ENCODE results near the gene CADM1. TPM values are rescaled to one million over a fixed set of nuclear protein-coding genes. Genes with fewer than 3 reads are reported as not detected.

The CADM1 gene
- total RNA-seq, 4 donors from 2014 or later, result 89.9 to 351 (median 235) TPM

DNA sequence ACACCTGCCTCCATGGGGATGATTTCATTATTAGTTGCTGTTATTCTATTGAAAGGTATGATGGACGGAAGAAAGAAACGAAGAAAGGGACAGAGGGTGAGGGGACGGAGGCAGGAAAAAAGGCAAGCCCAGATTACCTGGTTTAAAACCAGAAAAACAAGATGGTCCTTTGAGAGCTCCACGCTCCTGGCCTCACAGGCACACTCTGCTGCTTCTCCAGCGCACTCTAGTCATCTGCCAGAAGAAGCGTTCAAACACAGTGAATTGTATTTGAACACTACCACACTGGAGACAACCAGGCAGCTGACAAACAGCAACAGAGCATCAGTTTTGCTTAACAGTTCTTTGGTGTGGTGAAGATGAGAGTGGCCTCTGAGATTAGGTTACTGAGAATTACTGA lies 216.9 kb downstream of the CADM1 start:
- Histone ChIP-seq H3K36me3 (no peaks in the 10 kb centered on the region), H3K4me3 (replicated peaks in 1 of 3) (no peak overlapping the region), H3K4me1 (peaks cover 45 to 75% of the 10 kb centered on the region in 2 donors), H3K27ac (peak overlapping the region; percentile 69 to 92 (median 82)), H3K27me3 (no peaks in the 10 kb centered on the region), H3K9me3 (no peaks in the 10 kb centered on the region)
- peak in 1 of 2 donors; percentile 34 for TF ChIP-seq POLR2A (IDR thresholded peaks at IDR 0.05)
- TF ChIP-seq, protein P1, sequence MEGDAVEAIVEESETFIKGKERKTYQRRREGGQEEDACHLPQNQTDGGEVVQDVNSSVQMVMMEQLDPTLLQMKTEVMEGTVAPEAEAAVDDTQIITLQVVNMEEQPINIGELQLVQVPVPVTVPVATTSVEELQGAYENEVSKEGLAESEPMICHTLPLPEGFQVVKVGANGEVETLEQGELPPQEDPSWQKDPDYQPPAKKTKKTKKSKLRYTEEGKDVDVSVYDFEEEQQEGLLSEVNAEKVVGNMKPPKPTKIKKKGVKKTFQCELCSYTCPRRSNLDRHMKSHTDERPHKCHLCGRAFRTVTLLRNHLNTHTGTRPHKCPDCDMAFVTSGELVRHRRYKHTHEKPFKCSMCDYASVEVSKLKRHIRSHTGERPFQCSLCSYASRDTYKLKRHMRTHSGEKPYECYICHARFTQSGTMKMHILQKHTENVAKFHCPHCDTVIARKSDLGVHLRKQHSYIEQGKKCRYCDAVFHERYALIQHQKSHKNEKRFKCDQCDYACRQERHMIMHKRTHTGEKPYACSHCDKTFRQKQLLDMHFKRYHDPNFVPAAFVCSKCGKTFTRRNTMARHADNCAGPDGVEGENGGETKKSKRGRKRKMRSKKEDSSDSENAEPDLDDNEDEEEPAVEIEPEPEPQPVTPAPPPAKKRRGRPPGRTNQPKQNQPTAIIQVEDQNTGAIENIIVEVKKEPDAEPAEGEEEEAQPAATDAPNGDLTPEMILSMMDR (IDR thresholded peaks at IDR 0.05), result no peak
- intact Hi-C loops (cut with DNase I), result no loop called here
- WGBS, 2 donors, result 69 to 71% methylated on average over 6 of the region's 6 CpGs
- DNase-seq, result peak; percentile 62 to 63

DNA sequence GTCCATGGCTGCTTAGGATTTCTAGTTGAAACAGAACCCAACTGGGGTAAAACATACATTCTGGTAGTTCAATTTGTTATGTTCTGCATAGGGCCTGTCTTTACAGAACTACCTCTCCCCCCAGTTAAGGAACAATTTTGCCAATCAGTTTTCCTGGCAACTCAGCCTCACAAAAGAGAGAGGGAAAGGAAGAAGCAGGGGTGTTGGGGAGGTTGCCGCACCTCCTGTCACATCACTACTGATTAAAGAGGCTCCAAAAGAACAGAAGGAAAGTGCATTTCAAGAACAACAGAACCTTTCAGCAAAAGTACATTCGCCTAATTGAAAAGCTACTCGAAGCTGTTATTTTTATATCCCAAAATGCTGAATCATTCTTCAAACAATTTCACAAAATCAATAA lies 217.6 kb downstream of the CADM1 start:
- WGBS, 2 donors, result 25 to 46% methylated on average over 3 of the region's 3 CpGs
- peak; percentile 18 to 45 for DNase-seq
- H3K27ac ChIP-seq, result peak overlapping the region; percentile 69 to 92 (median 82)
- no peaks in the 10 kb centered on the region for H3K36me3 ChIP-seq
- H3K9me3 ChIP-seq, result no peaks in the 10 kb centered on the region
- TF ChIP-seq, protein P1 (IDR thresholded peaks at IDR 0.05), result no peak
- peak in 1 of 2 donors; percentile 63 for TF ChIP-seq POLR2A (IDR thresholded peaks at IDR 0.05)
- peaks cover 45 to 77% of the 10 kb centered on the region in 2 donors for H3K4me1 ChIP-seq
- no peak overlapping the region for H3K4me3 ChIP-seq (replicated peaks in 1 of 3)
- intact Hi-C loops (cut with DNase I), result no loop called here
- H3K27me3 ChIP-seq, result no peaks in the 10 kb centered on the region

GRCh38 chr11:115284773-115285172 lies 219.4 kb downstream of the CADM1 start:
- intact Hi-C loops (cut with DNase I), result no loop called here
- no peaks in the 10 kb centered on the region for H3K9me3 ChIP-seq
- H3K4me3 ChIP-seq (replicated peaks in 1 of 3), result no peak overlapping the region
- H3K36me3 ChIP-seq, result no peaks in the 10 kb centered on the region
- H3K27me3 ChIP-seq, result no peaks in the 10 kb centered on the region
- H3K27ac ChIP-seq, result peak overlapping the region in 2 of 3 donors; percentile 82 to 92
- TF ChIP-seq POLR2A (IDR thresholded peaks at IDR 0.05), result no peak
- TF ChIP-seq, protein P1 (IDR thresholded peaks at IDR 0.05), result no peak
- peaks cover 50 to 72% of the 10 kb centered on the region in 2 donors for H3K4me1 ChIP-seq
- DNase-seq, result peak in 1 of 2 donors; percentile 23
- 66 to 68% methylated on average over 4 of the region's 4 CpGs for WGBS, 2 donors

GRCh38 chr11:115282923-115283322 lies 221.3 kb downstream of the CADM1 start:
- intact Hi-C loops (cut with DNase I), result no loop called here
- WGBS, 2 donors, result 93 to 95% methylated on average over 4 of the region's 4 CpGs
- H3K4me3 ChIP-seq (replicated peaks in 1 of 3), result no peak overlapping the region

GRCh38 chr11:115280775-115281174 lies 223.4 kb downstream of the CADM1 start:
- TF ChIP-seq, protein P1 (IDR thresholded peaks at IDR 0.05), result no peak
- no peak for TF ChIP-seq POLR2A (IDR thresholded peaks at IDR 0.05)
- WGBS, 2 donors, result 77 to 81% methylated on average over 5 of the region's 5 CpGs
- no peaks in the 10 kb centered on the region for H3K36me3 ChIP-seq
- DNase-seq, result no peak
- no peaks in the 10 kb centered on the region for H3K9me3 ChIP-seq
- peaks cover 24 to 49% of the 10 kb centered on the region in 2 donors for H3K4me1 ChIP-seq
- no peak overlapping the region for H3K4me3 ChIP-seq (replicated peaks in 1 of 3)
- no peaks in the 10 kb centered on the region for H3K27me3 ChIP-seq
- no peak overlapping the region for H3K27ac ChIP-seq
- intact Hi-C loops (cut with DNase I), result no loop called here

More at GRCh38 chr11:115282923-115283322, 221.3 kb downstream of the CADM1 start:
- DNase-seq, result no peak
- Histone ChIP-seq H3K27me3 (no peaks in the 10 kb centered on the region), H3K27ac (no peak overlapping the region), H3K4me1 (peaks cover 37 to 59% of the 10 kb centered on the region in 2 donors), H3K36me3 (no peaks in the 10 kb centered on the region), H3K9me3 (no peaks in the 10 kb centered on the region)
- TF ChIP-seq, protein P1 (IDR thresholded peaks at IDR 0.05), result no peak
- no peak for TF ChIP-seq POLR2A (IDR thresholded peaks at IDR 0.05)
